Tibial artery (tissue), 4 donors: Measurements from ENCODE around the gene OTOP3.

Experiments used
- DNase-seq, 2 donors: peaks; one replicate each; pipeline ENCODE4 v3.0.0-alpha.2; 2019
- H3K27ac ChIP-seq, 2 donors: fragments of 200-600 bp; sonication (generic) in 1 of 2; 1 replicate in 1 of 2; 2 replicates in 1 of 2; pipeline ENCODE4 v1.5.1; 2018 to 2019; ENCODE audit warnings: mild to moderate bottlenecking in 1 of 2
- H3K27me3 ChIP-seq, 2 donors: fragments of 200-600 bp; sonication (generic) in 1 of 2; one replicate each; pipeline versions ENCODE4 v1.5.1 to v1.6.0; 2016 to 2019
- H3K36me3 ChIP-seq, 3 donors: fragments of 200-600 bp; sonication (generic) in 2 of 3; one replicate each; pipeline ENCODE4 v1.5.1; 2016 to 2019; ENCODE audit warnings: mild to moderate bottlenecking in 2 of 3
- H3K4me1 ChIP-seq, 4 donors: fragments of 200-600 bp; sonication (generic) in 2 of 4; 1 replicate in 3 of 4; 2 replicates in 1 of 4; pipeline ENCODE4 v1.5.1; 2016 to 2019
- H3K4me3 ChIP-seq, 2 donors: fragments of 200-600 bp; sonication (generic) in 1 of 2; 1 replicate in 1 of 2; 2 replicates in 1 of 2; pipeline ENCODE4 v1.5.1; 2018 to 2019; ENCODE audit warnings: mild to moderate bottlenecking in 2 of 2
- H3K9me3 ChIP-seq, 3 donors: fragments of 200-600 bp; sonication (generic) in 1 of 3; one replicate each; pipeline ENCODE4 v1.5.1; 2016 to 2019
- CTCF ChIP-seq, 2 experiments: fragments of 200-600 bp in 1 of 2; fragments of 450-650 bp in 1 of 2; IDR thresholded peaks; one replicate each; pipeline ENCODE4 v1.5.1; 2017 to 2019; ENCODE audit warnings: antibody characterized with exemption in 2 of 2, mild to moderate bottlenecking in 1 of 2, moderate library complexity in 1 of 2
- intact Hi-C: fragments of 100-400 bp; cut with DNase I; formaldehyde crosslinking; loops from one replicate; pipeline ENCODE4 v1.15.0; 2023; ENCODE audit warnings: low total_unique reads

OTOP3 gene

GRCh38 chr17:74935585-74936469 lies at the start of gene OTOP3:
Gene OTOP3 (plus strand): TSS chr17:74935898. CDS start chr17:74935922, 24 bp downstream.
- no peak for TF ChIP-seq CTCF (IDR thresholded peaks at IDR 0.05)
- Histone ChIP-seq H3K27ac (no peak within 1 kb of the TSS), H3K27me3 (peaks cover 0 to 86% of the 10 kb centered on the region in 2 donors), H3K4me1 (peaks cover 0 to 13% (median 6%) of the 10 kb centered on the region in 4 donors), H3K4me3 (no peak within 1 kb of the TSS), H3K36me3 (no peaks in the 10 kb centered on the region), H3K9me3 (no peaks in the 10 kb centered on the region)
- intact Hi-C loops: no loop called here
- DNase-seq: no peak

GRCh38 chr17:74888469-74888868 lies 47.2 kb upstream of the OTOP3 start:
- Histone ChIP-seq H3K36me3 (no peaks in the 10 kb centered on the region), H3K27me3 (peaks cover 0 to 64% of the 10 kb centered on the region in 2 donors), H3K4me1 (peaks cover 0 to 8% (median 6%) of the 10 kb centered on the region in 4 donors), H3K9me3 (no peaks in the 10 kb centered on the region), H3K27ac (no peak overlapping the region), H3K4me3 (no peak overlapping the region)
- no peak for DNase-seq
- TF ChIP-seq CTCF (IDR thresholded peaks at IDR 0.05): no peak
- intact Hi-C loops: no loop called here

- H3K9me3 ChIP-seq: no peaks in the 10 kb centered on the region
- no peak overlapping the region for H3K27ac ChIP-seq
- peaks cover 0 to 70% of the 10 kb centered on the region in 2 donors for H3K27me3 ChIP-seq
- H3K4me3 ChIP-seq: no peak overlapping the region
- no peak for TF ChIP-seq CTCF (IDR thresholded peaks at IDR 0.05)
- no peak for DNase-seq
- H3K36me3 ChIP-seq: no peaks in the 10 kb centered on the region
- H3K4me1 ChIP-seq: peaks cover 0 to 13% (median 10%) of the 10 kb centered on the region in 4 donors
- intact Hi-C loops: no loop called here
Measured at GRCh38 chr17:74890554-74890953, 45.1 kb upstream of the OTOP3 start.

GRCh38 chr17:74892013-74892841 lies 43.5 kb upstream of the OTOP3 start:
- no peak for TF ChIP-seq CTCF (IDR thresholded peaks at IDR 0.05)
- Histone ChIP-seq H3K4me1 (peaks cover 0 to 13% (median 10%) of the 10 kb centered on the region in 4 donors), H3K27me3 (peaks cover 0 to 80% of the 10 kb centered on the region in 2 donors), H3K27ac (no peak overlapping the region), H3K4me3 (no peak overlapping the region), H3K36me3 (no peaks in the 10 kb centered on the region), H3K9me3 (no peaks in the 10 kb centered on the region)
- DNase-seq: no peak
- intact Hi-C loops: no loop called here

- DNase-seq: no peak
- intact Hi-C loops: no loop called here
- Histone ChIP-seq H3K4me1 (peaks cover 0 to 13% (median 10%) of the 10 kb centered on the region in 4 donors), H3K27me3 (peaks cover 0 to 78% of the 10 kb centered on the region in 2 donors), H3K9me3 (no peaks in the 10 kb centered on the region), H3K4me3 (peak within 1 kb of the TSS; percentile 17 to 40), H3K36me3 (no peaks in the 10 kb centered on the region), H3K27ac (no peak within 1 kb of the TSS)
- TF ChIP-seq CTCF (IDR thresholded peaks at IDR 0.05): no peak
Measured at GRCh38 chr17:74892974-74893911, 42.5 kb upstream of the OTOP3 start, which contains the start of gene FADS6. Gene FADS6 (minus strand): TSS chr17:74893633. CDS start chr17:74893595, 38 bp downstream.
